Measurements from ENCODE around the gene ZNF619.

- TF ChIP-seq, protein P1, sequence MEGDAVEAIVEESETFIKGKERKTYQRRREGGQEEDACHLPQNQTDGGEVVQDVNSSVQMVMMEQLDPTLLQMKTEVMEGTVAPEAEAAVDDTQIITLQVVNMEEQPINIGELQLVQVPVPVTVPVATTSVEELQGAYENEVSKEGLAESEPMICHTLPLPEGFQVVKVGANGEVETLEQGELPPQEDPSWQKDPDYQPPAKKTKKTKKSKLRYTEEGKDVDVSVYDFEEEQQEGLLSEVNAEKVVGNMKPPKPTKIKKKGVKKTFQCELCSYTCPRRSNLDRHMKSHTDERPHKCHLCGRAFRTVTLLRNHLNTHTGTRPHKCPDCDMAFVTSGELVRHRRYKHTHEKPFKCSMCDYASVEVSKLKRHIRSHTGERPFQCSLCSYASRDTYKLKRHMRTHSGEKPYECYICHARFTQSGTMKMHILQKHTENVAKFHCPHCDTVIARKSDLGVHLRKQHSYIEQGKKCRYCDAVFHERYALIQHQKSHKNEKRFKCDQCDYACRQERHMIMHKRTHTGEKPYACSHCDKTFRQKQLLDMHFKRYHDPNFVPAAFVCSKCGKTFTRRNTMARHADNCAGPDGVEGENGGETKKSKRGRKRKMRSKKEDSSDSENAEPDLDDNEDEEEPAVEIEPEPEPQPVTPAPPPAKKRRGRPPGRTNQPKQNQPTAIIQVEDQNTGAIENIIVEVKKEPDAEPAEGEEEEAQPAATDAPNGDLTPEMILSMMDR (conservative IDR thresholded peaks at IDR 0.05) = no peak
- no peak for TF ChIP-seq EZH2 (IDR thresholded peaks at IDR 0.05; ENCODE audit: low read depth)
Measured at GRCh38 chr3:40465111-40465407, 11.9 kb upstream of the ZNF619 start.
